HL-60 (cell line): ENCODE measurements around the gene SAMD3.
"Not testable (repeated sequence)": the region's sequence is repeated elsewhere in the genome, so short reads cannot be mapped to it uniquely, and the experiment has no call there.

Experiments used
- DNase-seq, 2 experiments: peaks; one replicate each; pipeline ENCODE4 v3.0.0-alpha.2; 2010 to 2020; ENCODE audit warnings: low read depth in 1 of 2, low spot score in 1 of 2
- H3K27ac ChIP-seq: fragments of 250-450 bp; sonication (Bioruptor Pico); replicated peaks from 2 replicates; pipeline ENCODE4 v1.5.1; 2020; ENCODE audit warnings: mild to moderate bottlenecking, moderate library complexity
- H3K27me3 ChIP-seq: fragments of 250-450 bp; sonication (Bioruptor Pico); 2 replicates; pipeline ENCODE4 v1.5.1; 2021; ENCODE audit warnings: mild to moderate bottlenecking, moderate library complexity; ENCODE audit not compliant: insufficient read depth, poor library complexity, severe bottlenecking
- H3K4me3 ChIP-seq: replicated peaks from 2 replicates; pipeline ENCODE4 v1.5.1; 2011; ENCODE audit warnings: mild to moderate bottlenecking, control low read depth, low read length; ENCODE audit not compliant: insufficient read depth
- CTCF ChIP-seq: IDR thresholded peaks from one replicate; pipeline ENCODE4 v1.5.1; 2011; ENCODE audit warnings: low read length, control low read depth, inconsistent platforms; ENCODE audit not compliant: insufficient read depth
- GABPA ChIP-seq: IDR thresholded peaks from 2 replicates; pipeline ENCODE4 v1.6.1; 2012; ENCODE audit warnings: low read depth
- POLR2AphosphoS5 ChIP-seq: IDR thresholded peaks from 2 replicates; pipeline ENCODE4 v1.6.1; 2012; ENCODE audit warnings: low read depth
- REST ChIP-seq: IDR thresholded peaks from 2 replicates; pipeline ENCODE4 v1.6.1; 2012; ENCODE audit warnings: low read depth; ENCODE audit not compliant: insufficient replicate concordance
- SPI1 ChIP-seq: IDR thresholded peaks from 2 replicates; pipeline ENCODE4 v1.6.1; 2012; ENCODE audit warnings: low read depth, mild to moderate bottlenecking, borderline replicate concordance

The SAMD3 gene

GRCh38 chr6:130260050-130260462, 37.3 kb upstream of the SAMD3 start:
- H3K27ac ChIP-seq, DNase-seq, H3K27me3 ChIP-seq, H3K4me3 ChIP-seq: not testable (repeated sequence)

DNA sequence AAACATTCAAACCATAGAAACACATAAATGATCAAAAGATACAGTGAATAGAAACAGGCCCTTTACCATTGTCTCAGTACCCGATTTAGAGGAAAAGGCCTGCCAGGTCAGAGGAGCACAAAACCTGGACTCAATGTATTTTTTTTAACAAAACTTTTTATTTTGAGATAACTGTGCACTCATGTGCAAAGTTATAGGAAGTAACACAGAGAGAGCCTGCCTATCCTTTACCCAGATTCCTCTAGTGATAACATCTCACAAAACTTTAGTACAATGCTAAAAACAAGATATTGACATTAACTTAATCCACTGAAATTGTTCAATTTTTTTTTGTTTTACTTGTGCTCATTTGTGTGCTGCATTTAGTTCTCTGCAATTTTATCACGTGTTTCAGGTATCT, 36.8 kb upstream of the SAMD3 start:
- Histone ChIP-seq H3K4me3 (no peak overlapping the region), H3K27ac (no peak overlapping the region), H3K27me3 (no peaks in the 10 kb centered on the region)
- no peak for DNase-seq
- TF ChIP-seq REST = no peak
- TF ChIP-seq SPI1 = no peak
- TF ChIP-seq CTCF = no peak
- TF ChIP-seq GABPA = no peak
- no peak for TF ChIP-seq POLR2AphosphoS5

DNA sequence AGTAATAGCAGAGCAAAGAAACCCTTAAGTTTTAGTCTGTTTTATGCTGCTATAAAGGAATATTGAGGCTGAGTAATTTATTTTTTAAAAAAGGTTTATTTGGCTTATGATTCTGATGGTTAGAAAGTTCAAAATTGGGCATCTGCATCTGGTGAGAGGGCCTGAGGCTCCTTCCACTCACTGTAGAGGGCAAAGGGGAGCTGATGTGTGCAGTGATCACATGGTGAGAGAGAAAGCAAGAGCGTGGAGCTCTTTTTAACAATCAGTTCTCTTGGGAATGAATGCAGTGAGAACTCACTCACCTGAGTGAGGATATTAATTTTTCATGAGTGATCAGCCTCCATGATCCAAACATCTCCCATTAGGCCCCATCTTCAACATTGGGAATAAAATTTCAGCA, 36.4 kb upstream of the SAMD3 start:
- H3K27me3 ChIP-seq = no peaks in the 10 kb centered on the region
- H3K4me3 ChIP-seq = no peak overlapping the region
- TF ChIP-seq CTCF = no peak
- TF ChIP-seq POLR2AphosphoS5 = no peak
- no peak for TF ChIP-seq GABPA
- no peak for TF ChIP-seq SPI1
- no peak for TF ChIP-seq REST
- no peak for DNase-seq
- H3K27ac ChIP-seq = no peak overlapping the region

GRCh38 chr6:130252527-130253237, 29.9 kb upstream of the SAMD3 start:
- no peak for DNase-seq
- H3K27ac ChIP-seq = no peak overlapping the region
- TF ChIP-seq SPI1 = no peak
- TF ChIP-seq REST = no peak
- no peak for TF ChIP-seq POLR2AphosphoS5
- no peak for TF ChIP-seq GABPA
- no peak for TF ChIP-seq CTCF
- no peak overlapping the region for H3K4me3 ChIP-seq
- no peaks in the 10 kb centered on the region for H3K27me3 ChIP-seq
